Peyer's patch (tissue), 4 donors: ENCODE data around the gene PHRF1.

ENCODE experiments used
- POLR2A ChIP-seq, 2 donors: fragments of 450-650 bp; IDR thresholded peaks; one replicate each; pipeline ENCODE4 v1.5.1; 2017; ENCODE audit warnings: antibody characterized with exemption in 2 of 2, mild to moderate bottlenecking in 2 of 2, moderate library complexity in 2 of 2
- TF ChIP-seq, protein P1 (sequence below), 6 experiments: fragments of 450-650 bp in 4 of 6; fragments of 200-600 bp in 2 of 6; sonication (generic) in 1 of 6; IDR thresholded peaks; one replicate each; pipeline ENCODE4 v1.5.1; 2017 to 2019; ENCODE audit warnings: antibody characterized with exemption in 6 of 6, mild to moderate bottlenecking in 3 of 6, moderate library complexity in 1 of 6

DNA sequence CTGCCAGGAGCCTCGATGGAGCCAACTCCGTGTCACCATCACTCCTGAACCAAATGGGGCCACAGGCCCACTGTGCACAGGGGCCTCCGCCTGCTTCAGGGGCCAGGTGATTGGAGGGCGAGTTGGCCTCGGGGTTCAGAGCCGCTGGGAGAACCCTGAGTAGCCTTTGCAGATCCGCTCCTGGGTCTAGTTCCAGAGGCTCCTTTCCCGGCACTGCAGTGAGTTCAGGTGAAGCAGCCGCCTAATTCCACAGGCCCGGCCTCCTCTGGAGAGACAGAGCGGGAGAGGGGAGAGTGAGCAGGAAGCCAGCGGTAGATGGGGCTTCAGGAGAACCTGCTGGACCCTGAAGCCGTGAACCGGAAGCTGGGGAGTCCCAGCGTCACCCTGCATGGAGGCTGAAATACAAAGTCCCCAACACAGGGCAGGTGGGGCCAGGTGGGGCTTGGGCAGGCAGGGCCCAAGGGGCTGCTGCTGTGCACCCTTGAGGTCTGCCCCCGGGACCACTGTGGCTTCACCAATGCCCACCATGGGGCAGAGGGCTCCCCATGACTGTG is 83.3 kb downstream of the PHRF1 start:
- TF ChIP-seq POLR2A (IDR thresholded peaks at IDR 0.05), result no peak
- TF ChIP-seq, protein P1, sequence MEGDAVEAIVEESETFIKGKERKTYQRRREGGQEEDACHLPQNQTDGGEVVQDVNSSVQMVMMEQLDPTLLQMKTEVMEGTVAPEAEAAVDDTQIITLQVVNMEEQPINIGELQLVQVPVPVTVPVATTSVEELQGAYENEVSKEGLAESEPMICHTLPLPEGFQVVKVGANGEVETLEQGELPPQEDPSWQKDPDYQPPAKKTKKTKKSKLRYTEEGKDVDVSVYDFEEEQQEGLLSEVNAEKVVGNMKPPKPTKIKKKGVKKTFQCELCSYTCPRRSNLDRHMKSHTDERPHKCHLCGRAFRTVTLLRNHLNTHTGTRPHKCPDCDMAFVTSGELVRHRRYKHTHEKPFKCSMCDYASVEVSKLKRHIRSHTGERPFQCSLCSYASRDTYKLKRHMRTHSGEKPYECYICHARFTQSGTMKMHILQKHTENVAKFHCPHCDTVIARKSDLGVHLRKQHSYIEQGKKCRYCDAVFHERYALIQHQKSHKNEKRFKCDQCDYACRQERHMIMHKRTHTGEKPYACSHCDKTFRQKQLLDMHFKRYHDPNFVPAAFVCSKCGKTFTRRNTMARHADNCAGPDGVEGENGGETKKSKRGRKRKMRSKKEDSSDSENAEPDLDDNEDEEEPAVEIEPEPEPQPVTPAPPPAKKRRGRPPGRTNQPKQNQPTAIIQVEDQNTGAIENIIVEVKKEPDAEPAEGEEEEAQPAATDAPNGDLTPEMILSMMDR (IDR thresholded peaks at IDR 0.05), result no peak
